KMS-11 (cell line): Measurements from ENCODE around the gene TMOD2.

Experiments used
- H2AFZ ChIP-seq: fragments of 200-600 bp; sonication (generic); 2 replicates; pipeline ENCODE4 v1.6.1; 2016; ENCODE audit warnings: antibody characterized with exemption, mixed run types, low read depth
- H3K27ac ChIP-seq: fragments of 200-600 bp; sonication (generic); 2 replicates; pipeline ENCODE4 v1.6.1; 2016; ENCODE audit warnings: mild to moderate bottlenecking, mixed run types
- H3K27me3 ChIP-seq: fragments of 200-600 bp; sonication (generic); 2 replicates; pipeline ENCODE4 v1.6.1; 2017; ENCODE audit warnings: mild to moderate bottlenecking, low read depth, mixed run types, moderate library complexity; ENCODE audit not compliant: insufficient read depth
- H3K36me3 ChIP-seq: fragments of 200-600 bp; sonication (generic); 2 replicates; pipeline ENCODE4 v1.6.1; 2017; ENCODE audit warnings: mild to moderate bottlenecking, mixed run types; ENCODE audit not compliant: insufficient read depth
- H3K4me1 ChIP-seq: fragments of 200-600 bp; sonication (generic); 2 replicates; pipeline ENCODE4 v1.6.1; 2016; ENCODE audit warnings: mild to moderate bottlenecking, low read depth, mixed run types; ENCODE audit not compliant: poor library complexity, severe bottlenecking
- H3K4me2 ChIP-seq: fragments of 200-600 bp; sonication (generic); 2 replicates; pipeline ENCODE4 v1.7.0; 2016; ENCODE audit warnings: mild to moderate bottlenecking, mixed run types
- H3K4me3 ChIP-seq: fragments of 200-600 bp; sonication (generic); IDR thresholded peaks from 2 replicates; pipeline ENCODE4 v1.6.1; 2017; ENCODE audit warnings: low read depth, low read length, mixed read lengths; ENCODE audit not compliant: insufficient read depth
- H3K79me2 ChIP-seq: fragments of 200-600 bp; sonication (generic); 2 replicates; pipeline ENCODE4 v1.6.1; 2016; ENCODE audit warnings: low read depth, mixed run types; ENCODE audit not compliant: insufficient read depth
- H3K9ac ChIP-seq: fragments of 200-600 bp; sonication (generic); 2 replicates; pipeline ENCODE4 v1.6.1; 2016; ENCODE audit warnings: mild to moderate bottlenecking, mixed run types
- H4K20me1 ChIP-seq: fragments of 200-600 bp; sonication (generic); 2 replicates; pipeline ENCODE4 v1.6.1; 2016; ENCODE audit warnings: mild to moderate bottlenecking, mixed run types; ENCODE audit not compliant: insufficient read depth
- CTCF ChIP-seq: fragments of 200-600 bp; sonication (generic); conservative IDR thresholded peaks from 2 replicates; pipeline ENCODE4 v1.6.1; 2017; ENCODE audit warnings: low read depth, mild to moderate bottlenecking, antibody characterized with exemption, low read length, moderate library complexity, mixed read lengths

TMOD2 gene

GRCh38 chr15:51732646-51733045 lies 18.8 kb upstream of the TMOD2 start:
- H2AFZ ChIP-seq = no peak overlapping the region
- H3K4me3 ChIP-seq = no peak overlapping the region
- TF ChIP-seq CTCF = no peak
- H3K4me2 ChIP-seq = peak overlapping the region; percentile 99; the same call in 1 of the 2 replicates
- H4K20me1 ChIP-seq = 0 out of 2 replicates have a peak, but pooled peaks cover 6% of the 10 kb centered on the region
- H3K4me1 ChIP-seq = peaks cover 51% of the 10 kb centered on the region
- no peak overlapping the region for H3K27ac ChIP-seq
- H3K36me3 ChIP-seq = no peaks in the 10 kb centered on the region
- no peak overlapping the region for H3K9ac ChIP-seq
- H3K27me3 ChIP-seq = no peaks in the 10 kb centered on the region
- H3K79me2 ChIP-seq = no peaks in the 10 kb centered on the region

- no peaks in the 10 kb centered on the region for H3K36me3 ChIP-seq
- no peak overlapping the region for H3K27ac ChIP-seq
- no peaks in the 10 kb centered on the region for H4K20me1 ChIP-seq
- H3K4me1 ChIP-seq = peaks cover 58% of the 10 kb centered on the region
- no peak overlapping the region for H3K4me3 ChIP-seq
- no peak overlapping the region for H2AFZ ChIP-seq
- no peaks in the 10 kb centered on the region for H3K27me3 ChIP-seq
- H3K4me2 ChIP-seq = peak overlapping the region; percentile 80; the same call in 1 of the 2 replicates
- no peaks in the 10 kb centered on the region for H3K79me2 ChIP-seq
- TF ChIP-seq CTCF = no peak
- no peak overlapping the region for H3K9ac ChIP-seq
Measured at GRCh38 chr15:51735228-51736010, 16.0 kb upstream of the TMOD2 start.

- no peaks in the 10 kb centered on the region for H3K79me2 ChIP-seq
- no peak overlapping the region for H3K4me3 ChIP-seq
- H3K27ac ChIP-seq = no peak overlapping the region
- H3K27me3 ChIP-seq = no peaks in the 10 kb centered on the region
- no peak overlapping the region for H3K9ac ChIP-seq
- no peaks in the 10 kb centered on the region for H3K36me3 ChIP-seq
- no peaks in the 10 kb centered on the region for H4K20me1 ChIP-seq
- peak overlapping the region; percentile 80 for H3K4me2 ChIP-seq
- TF ChIP-seq CTCF = no peak
- peaks cover 52% of the 10 kb centered on the region for H3K4me1 ChIP-seq
- H2AFZ ChIP-seq = no peak overlapping the region
Measured at GRCh38 chr15:51736069-51736468, 15.3 kb upstream of the TMOD2 start.

GRCh38 chr15:51736751-51737521 lies 14.5 kb upstream of the TMOD2 start:
- peak overlapping the region; percentile 86 for H3K4me2 ChIP-seq
- peaks cover 43% of the 10 kb centered on the region for H3K4me1 ChIP-seq
- H3K79me2 ChIP-seq = no peaks in the 10 kb centered on the region
- peak overlapping the region; percentile 79 for H2AFZ ChIP-seq
- no peak overlapping the region for H3K4me3 ChIP-seq
- H3K27me3 ChIP-seq = no peaks in the 10 kb centered on the region
- TF ChIP-seq CTCF = no peak
- 0 out of 2 replicates have a peak overlapping the region, but pooled peaks have one; percentile 39 for H3K27ac ChIP-seq
- H4K20me1 ChIP-seq = no peaks in the 10 kb centered on the region
- no peaks in the 10 kb centered on the region for H3K36me3 ChIP-seq
- peak overlapping the region; percentile 77; the same call in 1 of the 2 replicates for H3K9ac ChIP-seq
